Measurements from ENCODE around the gene SREK1IP1.

DNA sequence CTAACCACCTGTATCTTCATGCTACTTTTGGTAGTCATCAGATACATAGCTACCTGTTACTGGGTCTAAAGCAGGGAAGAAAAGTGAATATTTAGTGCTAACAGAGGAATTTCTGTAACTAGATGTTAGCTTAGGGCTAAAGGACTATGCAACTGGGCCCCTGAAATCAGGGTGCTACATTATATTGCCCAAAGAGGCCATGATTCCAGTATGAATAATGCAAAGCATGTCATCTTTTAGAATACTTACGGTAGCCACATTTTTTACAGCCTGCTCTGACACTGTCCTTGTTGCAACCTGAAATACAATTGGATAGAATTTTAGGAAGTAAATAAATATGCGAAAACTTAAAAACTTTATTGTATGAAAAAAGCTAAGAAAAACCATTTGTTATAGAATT lies 14.4 kb downstream of the SREK1IP1 start:
- TF ChIP-seq, protein P1, sequence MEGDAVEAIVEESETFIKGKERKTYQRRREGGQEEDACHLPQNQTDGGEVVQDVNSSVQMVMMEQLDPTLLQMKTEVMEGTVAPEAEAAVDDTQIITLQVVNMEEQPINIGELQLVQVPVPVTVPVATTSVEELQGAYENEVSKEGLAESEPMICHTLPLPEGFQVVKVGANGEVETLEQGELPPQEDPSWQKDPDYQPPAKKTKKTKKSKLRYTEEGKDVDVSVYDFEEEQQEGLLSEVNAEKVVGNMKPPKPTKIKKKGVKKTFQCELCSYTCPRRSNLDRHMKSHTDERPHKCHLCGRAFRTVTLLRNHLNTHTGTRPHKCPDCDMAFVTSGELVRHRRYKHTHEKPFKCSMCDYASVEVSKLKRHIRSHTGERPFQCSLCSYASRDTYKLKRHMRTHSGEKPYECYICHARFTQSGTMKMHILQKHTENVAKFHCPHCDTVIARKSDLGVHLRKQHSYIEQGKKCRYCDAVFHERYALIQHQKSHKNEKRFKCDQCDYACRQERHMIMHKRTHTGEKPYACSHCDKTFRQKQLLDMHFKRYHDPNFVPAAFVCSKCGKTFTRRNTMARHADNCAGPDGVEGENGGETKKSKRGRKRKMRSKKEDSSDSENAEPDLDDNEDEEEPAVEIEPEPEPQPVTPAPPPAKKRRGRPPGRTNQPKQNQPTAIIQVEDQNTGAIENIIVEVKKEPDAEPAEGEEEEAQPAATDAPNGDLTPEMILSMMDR (IDR thresholded peaks at IDR 0.05): no peak
- no peak for TF ChIP-seq POLR2A (IDR thresholded peaks at IDR 0.05)
